Loucy (cell line): ENCODE results near the gene MEAK7.

Experiments used
- EZH2phosphoT487 ChIP-seq: fragments of 200-600 bp; IDR thresholded peaks from 2 replicates; pipeline ENCODE4 v1.6.1; 2018; ENCODE audit warnings: antibody characterized with exemption, mild to moderate bottlenecking, moderate library complexity, borderline replicate concordance
- TF ChIP-seq, protein P1 (sequence below): fragments of 200-600 bp; sonication (generic); conservative IDR thresholded peaks from 2 replicates; pipeline ENCODE4 v1.5.1; 2014; ENCODE audit warnings: mild to moderate bottlenecking, antibody characterized with exemption, low read length

DNA sequence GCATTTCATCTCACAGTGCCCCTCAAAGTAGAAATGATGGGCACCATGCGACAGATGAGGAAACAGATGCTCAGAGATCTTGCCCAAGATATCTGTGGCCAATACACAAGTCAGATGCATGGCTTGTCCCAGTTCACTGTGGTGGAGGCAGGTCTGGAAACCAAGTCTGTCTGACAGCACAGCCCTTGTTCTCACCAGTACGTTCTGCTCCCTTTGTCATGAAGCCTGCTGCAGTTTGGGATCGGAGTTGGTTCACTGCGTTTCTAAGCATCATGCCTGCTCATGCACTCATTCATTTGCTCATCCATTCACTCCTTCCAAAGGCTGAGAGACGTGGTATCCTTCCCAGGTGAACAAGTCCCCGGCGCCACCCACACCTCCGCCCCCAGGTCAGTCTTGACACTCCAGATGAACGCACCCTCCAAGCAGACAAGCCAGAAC is 27.2 kb upstream of the MEAK7 start:
- TF ChIP-seq, protein P1, sequence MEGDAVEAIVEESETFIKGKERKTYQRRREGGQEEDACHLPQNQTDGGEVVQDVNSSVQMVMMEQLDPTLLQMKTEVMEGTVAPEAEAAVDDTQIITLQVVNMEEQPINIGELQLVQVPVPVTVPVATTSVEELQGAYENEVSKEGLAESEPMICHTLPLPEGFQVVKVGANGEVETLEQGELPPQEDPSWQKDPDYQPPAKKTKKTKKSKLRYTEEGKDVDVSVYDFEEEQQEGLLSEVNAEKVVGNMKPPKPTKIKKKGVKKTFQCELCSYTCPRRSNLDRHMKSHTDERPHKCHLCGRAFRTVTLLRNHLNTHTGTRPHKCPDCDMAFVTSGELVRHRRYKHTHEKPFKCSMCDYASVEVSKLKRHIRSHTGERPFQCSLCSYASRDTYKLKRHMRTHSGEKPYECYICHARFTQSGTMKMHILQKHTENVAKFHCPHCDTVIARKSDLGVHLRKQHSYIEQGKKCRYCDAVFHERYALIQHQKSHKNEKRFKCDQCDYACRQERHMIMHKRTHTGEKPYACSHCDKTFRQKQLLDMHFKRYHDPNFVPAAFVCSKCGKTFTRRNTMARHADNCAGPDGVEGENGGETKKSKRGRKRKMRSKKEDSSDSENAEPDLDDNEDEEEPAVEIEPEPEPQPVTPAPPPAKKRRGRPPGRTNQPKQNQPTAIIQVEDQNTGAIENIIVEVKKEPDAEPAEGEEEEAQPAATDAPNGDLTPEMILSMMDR = no peak
- TF ChIP-seq EZH2phosphoT487 = no peak
